ENCODE data around the gene BRINP3.

GRCh38 chr1:190444464-190444863 lies 33.2 kb downstream of the BRINP3 start:
- TF ChIP-seq POLR2A (IDR thresholded peaks at IDR 0.05; ENCODE audit: low read length) = no peak
- no peak for TF ChIP-seq GATA1 (IDR thresholded peaks at IDR 0.05; ENCODE audit: low read depth, low read length)

Data from erythroblast (primary cell).